Kidney epithelial cell (primary cell): Measurements from ENCODE around the gene ODAD4. TPM values are rescaled to one million over a fixed set of nuclear protein-coding genes. Genes with fewer than 3 reads are reported as not detected.
A peak's percentile ranks its signal among the peaks of the same experiment; 100 is the strongest.

Experiments used
- DNase-seq: peaks from one replicate; pipeline ENCODE4 v3.0.0-alpha.2; 2010; ENCODE audit warnings: low read depth
- H3K27me3 ChIP-seq: 2 replicates; pipeline ENCODE4 v1.6.0; 2011; ENCODE audit warnings: low read length; ENCODE audit not compliant: control insufficient read depth, insufficient read depth
- H3K36me3 ChIP-seq: 2 replicates; pipeline ENCODE4 v1.5.1; 2011; ENCODE audit warnings: low read length; ENCODE audit not compliant: control insufficient read depth, insufficient read depth
- H3K4me3 ChIP-seq: 2 replicates; pipeline ENCODE4 v1.5.1; 2011; ENCODE audit warnings: low read depth, mild to moderate bottlenecking, control low read depth, low read length
- total RNA-seq: library from RNA; depleted of rRNA; stranded (reverse); fragments of >200 nt; gene quantifications from 2 replicates; pipeline ENCODE4 v1.2.3, GENCODE V29; 2015
- TF ChIP-seq, protein P1 (sequence below): IDR thresholded peaks from 2 replicates; pipeline ENCODE4 v1.5.1; 2011; ENCODE audit warnings: mild to moderate bottlenecking, moderate library complexity, low read length, control low read depth, inconsistent platforms; ENCODE audit not compliant: insufficient read depth, poor library complexity, severe bottlenecking

Gene ODAD4
- total RNA-seq, 1 donor from 2014 or later: 0.84 TPM

DNA sequence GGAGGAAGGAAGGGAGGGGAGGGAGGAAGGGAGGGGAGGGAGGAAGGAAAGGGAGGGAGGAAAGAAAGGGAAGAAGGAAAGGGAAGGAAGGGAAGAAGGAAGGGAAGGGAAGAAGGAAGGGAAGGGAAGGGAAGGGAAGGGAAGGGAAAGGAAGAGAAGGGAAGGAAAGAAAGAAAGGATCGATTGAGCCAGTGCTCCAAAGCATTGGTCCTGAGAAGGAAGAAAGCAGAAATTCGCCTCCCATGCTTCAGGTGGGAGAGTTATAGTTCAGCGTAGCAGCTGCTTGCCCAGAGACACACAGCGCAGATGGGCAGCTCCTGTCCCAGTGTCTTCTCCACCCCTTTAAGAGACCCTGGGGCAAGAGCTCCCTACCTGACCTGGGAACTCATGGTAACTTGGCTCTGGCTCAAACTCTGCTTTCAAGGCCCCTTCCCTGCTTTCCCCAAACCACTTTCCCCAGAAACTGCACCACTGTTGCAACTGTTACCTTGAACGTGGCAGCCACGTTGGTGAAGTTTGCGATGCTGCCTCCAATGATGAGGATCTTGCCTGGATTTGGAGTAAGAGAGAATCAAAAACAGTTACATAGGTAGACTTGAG is 26.1 kb upstream of the ODAD4 start:
- Histone ChIP-seq H3K36me3 (peaks cover 10% of the 10 kb centered on the region), H3K27me3 (no peaks in the 10 kb centered on the region), H3K4me3 (no peak overlapping the region)
- no peak for DNase-seq
- TF ChIP-seq, protein P1, sequence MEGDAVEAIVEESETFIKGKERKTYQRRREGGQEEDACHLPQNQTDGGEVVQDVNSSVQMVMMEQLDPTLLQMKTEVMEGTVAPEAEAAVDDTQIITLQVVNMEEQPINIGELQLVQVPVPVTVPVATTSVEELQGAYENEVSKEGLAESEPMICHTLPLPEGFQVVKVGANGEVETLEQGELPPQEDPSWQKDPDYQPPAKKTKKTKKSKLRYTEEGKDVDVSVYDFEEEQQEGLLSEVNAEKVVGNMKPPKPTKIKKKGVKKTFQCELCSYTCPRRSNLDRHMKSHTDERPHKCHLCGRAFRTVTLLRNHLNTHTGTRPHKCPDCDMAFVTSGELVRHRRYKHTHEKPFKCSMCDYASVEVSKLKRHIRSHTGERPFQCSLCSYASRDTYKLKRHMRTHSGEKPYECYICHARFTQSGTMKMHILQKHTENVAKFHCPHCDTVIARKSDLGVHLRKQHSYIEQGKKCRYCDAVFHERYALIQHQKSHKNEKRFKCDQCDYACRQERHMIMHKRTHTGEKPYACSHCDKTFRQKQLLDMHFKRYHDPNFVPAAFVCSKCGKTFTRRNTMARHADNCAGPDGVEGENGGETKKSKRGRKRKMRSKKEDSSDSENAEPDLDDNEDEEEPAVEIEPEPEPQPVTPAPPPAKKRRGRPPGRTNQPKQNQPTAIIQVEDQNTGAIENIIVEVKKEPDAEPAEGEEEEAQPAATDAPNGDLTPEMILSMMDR: no peak

DNA sequence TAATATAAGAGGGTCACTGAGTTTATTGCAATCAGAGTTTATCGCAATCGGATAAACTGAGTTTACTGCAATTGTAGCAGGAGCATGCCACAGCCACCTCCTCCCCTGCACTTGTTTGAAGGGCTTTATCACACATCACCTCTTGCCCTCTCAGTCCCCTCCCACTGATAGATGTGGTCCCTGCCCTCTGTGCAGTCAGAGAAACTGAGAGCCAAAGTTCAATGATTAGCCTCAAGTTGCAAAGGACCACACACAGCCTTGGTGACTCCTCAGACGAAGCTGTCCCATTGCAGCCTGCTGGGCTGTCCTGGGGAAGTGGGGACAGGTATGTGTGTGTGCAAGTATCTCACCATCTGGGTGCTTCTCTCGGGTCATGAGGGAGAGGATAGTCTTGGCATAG is 25.2 kb upstream of the ODAD4 start:
- Histone ChIP-seq H3K4me3 (no peak overlapping the region), H3K27me3 (no peaks in the 10 kb centered on the region), H3K36me3 (peaks cover 13% of the 10 kb centered on the region)
- no peak for DNase-seq
- TF ChIP-seq, protein P1: no peak

DNA sequence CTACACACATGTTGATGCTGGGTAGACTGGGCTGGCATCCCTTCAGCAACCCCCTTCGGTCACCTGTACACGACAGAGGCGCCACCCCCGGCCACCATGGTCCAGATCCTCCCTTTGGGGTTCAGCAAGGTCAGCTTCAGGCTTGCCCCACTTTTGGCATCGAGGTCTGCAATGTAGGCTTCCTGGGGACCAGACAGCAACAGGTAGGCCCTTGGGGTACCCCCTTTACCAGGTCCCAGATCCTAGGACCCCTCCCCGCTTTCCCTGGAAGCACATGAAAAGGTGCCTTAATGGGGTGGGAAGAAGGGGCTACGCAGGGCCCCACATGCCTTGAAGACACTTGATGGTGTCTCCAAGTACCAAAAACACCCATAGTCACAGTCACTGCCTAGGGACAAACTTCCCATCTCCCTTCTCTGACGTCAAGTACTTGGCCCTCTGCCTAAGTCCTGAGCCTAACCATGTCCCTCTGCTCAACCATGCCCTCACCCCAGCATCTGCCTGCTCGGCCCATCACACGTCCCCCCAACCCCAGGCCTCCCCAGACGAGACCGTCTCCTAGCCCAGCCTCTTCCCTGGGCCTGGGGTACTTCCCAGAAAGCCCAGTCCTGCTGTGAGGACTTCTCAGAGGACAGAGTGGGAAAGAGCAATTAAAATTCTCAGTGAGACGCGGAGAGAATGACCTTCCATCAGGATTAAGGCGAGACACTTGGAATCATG is 23.8 kb upstream of the ODAD4 start:
- Histone ChIP-seq H3K36me3 (peaks cover 10% of the 10 kb centered on the region), H3K4me3 (no peak overlapping the region), H3K27me3 (no peaks in the 10 kb centered on the region)
- TF ChIP-seq, protein P1: no peak
- DNase-seq: no peak

DNA sequence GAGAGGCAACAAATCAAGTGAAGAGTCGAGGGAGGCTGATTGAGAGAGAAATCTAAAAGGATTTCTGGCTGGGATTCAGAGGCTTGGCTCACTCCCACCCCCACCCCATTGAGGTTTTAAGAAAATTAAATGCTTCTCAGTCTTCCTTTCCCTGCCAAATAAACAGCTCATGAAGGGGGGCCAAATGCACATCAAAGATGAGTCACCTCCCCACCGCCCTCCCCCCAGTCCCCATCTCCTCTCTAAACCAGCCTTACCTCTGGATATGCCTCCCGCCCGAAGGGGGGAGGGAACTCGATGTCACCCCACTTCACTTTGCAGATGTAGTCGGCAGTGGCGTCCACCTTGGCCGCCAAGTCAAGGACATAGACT is 23.2 kb upstream of the ODAD4 start:
- TF ChIP-seq, protein P1: no peak
- no peak for DNase-seq
- H3K4me3 ChIP-seq: no peak overlapping the region
- H3K27me3 ChIP-seq: no peaks in the 10 kb centered on the region
- H3K36me3 ChIP-seq: peaks cover 10% of the 10 kb centered on the region

GRCh38 chr17:41907633-41908539 is 22.5 kb upstream of the ODAD4 start:
- DNase-seq: peak; percentile 95
- TF ChIP-seq, protein P1: no peak
- Histone ChIP-seq H3K36me3 (peaks cover 11% of the 10 kb centered on the region), H3K4me3 (no peak overlapping the region), H3K27me3 (no peaks in the 10 kb centered on the region)
